Ishikawa (cell line): Measurements from ENCODE around the gene FRAT1.

Experiments
- CEBPB ChIP-seq: IDR thresholded peaks from 2 replicates; pipeline ENCODE4 v1.6.1; 2012
- CREB1 ChIP-seq: IDR thresholded peaks from 2 replicates; pipeline ENCODE4 v1.6.1; 2012; ENCODE audit warnings: low read depth
- EP300 ChIP-seq: IDR thresholded peaks from 2 replicates; pipeline ENCODE4 v1.6.1; 2012; ENCODE audit warnings: borderline replicate concordance
- FOXM1 ChIP-seq: IDR thresholded peaks from 2 replicates; pipeline ENCODE4 v1.6.1; 2012; ENCODE audit warnings: low read depth, borderline replicate concordance
- RAD21 ChIP-seq: IDR thresholded peaks from 2 replicates; pipeline ENCODE4 v1.6.1; 2012; ENCODE audit warnings: low read depth
- TF ChIP-seq, protein P1 (sequence below): IDR thresholded peaks from 2 replicates; pipeline ENCODE4 v1.6.1; 2012

- TF ChIP-seq EP300 (no peak), CEBPB (no peak), FOXM1 (no peak), RAD21 (no peak), CREB1 (no peak)
- TF ChIP-seq, protein P1, sequence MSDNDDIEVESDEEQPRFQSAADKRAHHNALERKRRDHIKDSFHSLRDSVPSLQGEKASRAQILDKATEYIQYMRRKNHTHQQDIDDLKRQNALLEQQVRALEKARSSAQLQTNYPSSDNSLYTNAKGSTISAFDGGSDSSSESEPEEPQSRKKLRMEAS, result no peak
Observed at GRCh38 chr10:97356318-97356914, 37.3 kb downstream of the FRAT1 start.
